ENCODE data around the gene GSS.

DNA sequence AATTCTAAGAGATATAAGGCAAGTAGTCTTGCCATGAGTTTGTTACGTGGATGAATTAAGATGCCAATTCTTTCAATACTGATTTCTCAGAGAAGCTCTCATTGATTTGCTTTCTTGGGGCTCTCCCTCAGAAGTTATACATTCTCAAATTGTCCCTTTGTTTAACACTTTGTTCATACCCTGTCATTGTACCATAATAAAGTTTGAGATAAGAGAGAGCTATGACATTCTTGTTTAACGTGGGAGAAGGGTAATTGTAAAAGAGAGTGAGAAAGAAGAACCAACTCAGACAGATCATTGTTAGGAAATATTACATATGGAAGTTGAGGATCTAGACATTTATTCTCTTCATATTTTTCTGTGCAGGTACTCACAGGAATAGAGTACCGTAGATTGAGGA lies 60.1 kb downstream of the GSS start:
- TF ChIP-seq, protein P1, sequence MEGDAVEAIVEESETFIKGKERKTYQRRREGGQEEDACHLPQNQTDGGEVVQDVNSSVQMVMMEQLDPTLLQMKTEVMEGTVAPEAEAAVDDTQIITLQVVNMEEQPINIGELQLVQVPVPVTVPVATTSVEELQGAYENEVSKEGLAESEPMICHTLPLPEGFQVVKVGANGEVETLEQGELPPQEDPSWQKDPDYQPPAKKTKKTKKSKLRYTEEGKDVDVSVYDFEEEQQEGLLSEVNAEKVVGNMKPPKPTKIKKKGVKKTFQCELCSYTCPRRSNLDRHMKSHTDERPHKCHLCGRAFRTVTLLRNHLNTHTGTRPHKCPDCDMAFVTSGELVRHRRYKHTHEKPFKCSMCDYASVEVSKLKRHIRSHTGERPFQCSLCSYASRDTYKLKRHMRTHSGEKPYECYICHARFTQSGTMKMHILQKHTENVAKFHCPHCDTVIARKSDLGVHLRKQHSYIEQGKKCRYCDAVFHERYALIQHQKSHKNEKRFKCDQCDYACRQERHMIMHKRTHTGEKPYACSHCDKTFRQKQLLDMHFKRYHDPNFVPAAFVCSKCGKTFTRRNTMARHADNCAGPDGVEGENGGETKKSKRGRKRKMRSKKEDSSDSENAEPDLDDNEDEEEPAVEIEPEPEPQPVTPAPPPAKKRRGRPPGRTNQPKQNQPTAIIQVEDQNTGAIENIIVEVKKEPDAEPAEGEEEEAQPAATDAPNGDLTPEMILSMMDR (IDR thresholded peaks at IDR 0.05): no peak
- no peak for TF ChIP-seq POLR2A (IDR thresholded peaks at IDR 0.05)
